HG02623 (cell line): ENCODE results near the gene SGK1.

ENCODE experiments used
- ATAC-seq: cut with Tn5 transposase; IDR thresholded peaks from one replicate; pipeline ENCODE4 v1.9.1; 2021; ENCODE audit warnings: moderate library complexity; ENCODE audit not compliant: unreplicated experiment

The SGK1 gene

GRCh38 chr6:134317471-134318131 lies at the start of gene SGK1:
Gene SGK1, minus strand, starts transcription at chr6:134318112. Its CDS starts 652 bp downstream, at chr6:134317460.
- no peak for ATAC-seq

- no peak for ATAC-seq
These were observed 45.6 kb upstream of the SGK1 start for GRCh38 chr6:134363323-134364039.

GRCh38 chr6:134361011-134361410 lies 43.1 kb upstream of the SGK1 start:
- ATAC-seq: no peak

GRCh38 chr6:134359302-134359701 lies 41.4 kb upstream of the SGK1 start:
- ATAC-seq: no peak

- no peak for ATAC-seq
These were observed 40.4 kb upstream of the SGK1 start for GRCh38 chr6:134358320-134358719.

GRCh38 chr6:134357022-134357487 lies 39.1 kb upstream of the SGK1 start:
- ATAC-seq: no peak

GRCh38 chr6:134356405-134356804 lies 38.5 kb upstream of the SGK1 start:
- no peak for ATAC-seq

GRCh38 chr6:134352786-134353480 lies 35.0 kb upstream of the SGK1 start:
- ATAC-seq: no peak

- no peak for ATAC-seq
These were observed 33.9 kb upstream of the SGK1 start for GRCh38 chr6:134351615-134352474.

GRCh38 chr6:134347885-134348805 lies 30.2 kb upstream of the SGK1 start:
- no peak for ATAC-seq

- no peak for ATAC-seq
These were observed 29.1 kb upstream of the SGK1 start for GRCh38 chr6:134346932-134347545.

- ATAC-seq: no peak
These were observed 27.9 kb upstream of the SGK1 start for GRCh38 chr6:134345789-134346188.

- ATAC-seq: no peak
These were observed 25.2 kb upstream of the SGK1 start for GRCh38 chr6:134343066-134343465.

- no peak for ATAC-seq
These were observed 24.2 kb upstream of the SGK1 start for GRCh38 chr6:134341999-134342567.

- ATAC-seq: no peak
These were observed 22.5 kb upstream of the SGK1 start for GRCh38 chr6:134340179-134340975.

GRCh38 chr6:134339216-134339615 lies 21.3 kb upstream of the SGK1 start:
- no peak for ATAC-seq

GRCh38 chr6:134331256-134331655 lies 13.3 kb upstream of the SGK1 start:
- no peak for ATAC-seq

GRCh38 chr6:134330555-134330954 lies 12.6 kb upstream of the SGK1 start:
- ATAC-seq: no peak
